ENCODE results near the gene ARHGAP33. TPM values are rescaled to one million over a fixed set of nuclear protein-coding genes. Genes with fewer than 3 reads are reported as not detected.
"Not testable (repeated sequence)": the region's sequence is repeated elsewhere in the genome, so short reads cannot be mapped to it uniquely, and the experiment has no call there.

Gene ARHGAP33
- polyA plus RNA-seq, 3 donors = 26.4 to 38.7 (median 32.1) TPM

GRCh38 chr19:35830986-35831385 is 55.6 kb downstream of the ARHGAP33 start:
- DNase-seq = no peak

GRCh38 chr19:35832054-35832453 is 56.7 kb downstream of the ARHGAP33 start:
- DNase-seq = no peak

- DNase-seq = no peak
Observed at GRCh38 chr19:35833972-35834371, 58.6 kb downstream of the ARHGAP33 start.

GRCh38 chr19:35836096-35836495 is 60.7 kb downstream of the ARHGAP33 start:
- not testable (repeated sequence) for DNase-seq

Other genes starting within 250 kb of the ARHGAP33 start
- not detected for gene SBSN, start 247.3 kb upstream of the ARHGAP33 start, polyA plus RNA-seq (ENCODE audit: insufficient read length in 3 of 3)
- not detected for gene GAPDHS, start 242.1 kb upstream of the ARHGAP33 start, polyA plus RNA-seq (ENCODE audit: insufficient read length in 3 of 3)
- 100 to 1,000 TPM in 1 of 3 donors, 10 to 100 TPM in 2; 94.0 to 109 (median 96.3) TPM for gene TMEM147, start 229.9 kb upstream of the ARHGAP33 start, polyA plus RNA-seq (ENCODE audit: insufficient read length in 3 of 3)
- under 1 TPM in 1 of 3 donors, not detected in 2; 0.03 TPM for gene ATP4A, start 211.9 kb upstream of the ARHGAP33 start, polyA plus RNA-seq (ENCODE audit: insufficient read length in 3 of 3)
- not detected for gene PMIS2, start 189.4 kb upstream of the ARHGAP33 start, polyA plus RNA-seq (ENCODE audit: insufficient read length in 3 of 3)
- 10 to 100 TPM; 25.2 to 33.1 (median 25.4) TPM for gene HAUS5, start 162.8 kb upstream of the ARHGAP33 start, polyA plus RNA-seq (ENCODE audit: insufficient read length in 3 of 3)
- 10 to 100 TPM; 66.7 to 93.3 (median 84.2) TPM for gene RBM42, start 146.5 kb upstream of the ARHGAP33 start, polyA plus RNA-seq (ENCODE audit: insufficient read length in 3 of 3)
- 1 to 10 TPM; 2.4 to 2.7 (median 2.4) TPM for gene ETV2, start 133.8 kb upstream of the ARHGAP33 start, polyA plus RNA-seq (ENCODE audit: insufficient read length in 3 of 3)
- 100 to 1,000 TPM; 306 to 397 (median 334) TPM for gene COX6B1, start 127.2 kb upstream of the ARHGAP33 start, polyA plus RNA-seq (ENCODE audit: insufficient read length in 3 of 3)
- gene UPK1A, start 109.0 kb upstream of the ARHGAP33 start, polyA plus RNA-seq (ENCODE audit: insufficient read length in 3 of 3) = 10 to 100 TPM; 13.1 to 27.1 (median 15.8) TPM
- gene ZBTB32, start 71.0 kb upstream of the ARHGAP33 start, polyA plus RNA-seq (ENCODE audit: insufficient read length in 3 of 3) = under 1 TPM; 0.21 to 0.62 (median 0.30) TPM
- gene KMT2B, start 57.6 kb upstream of the ARHGAP33 start, polyA plus RNA-seq (ENCODE audit: insufficient read length in 3 of 3) = 10 to 100 TPM; 37.4 to 41.5 (median 37.7) TPM
- 1 to 10 TPM; 2.1 to 3.9 (median 3.8) TPM for gene IGFLR1, start 33.1 kb upstream of the ARHGAP33 start, polyA plus RNA-seq (ENCODE audit: insufficient read length in 3 of 3)
- 10 to 100 TPM; 18.0 to 21.7 (median 19.3) TPM for gene U2AF1L4, start 30.1 kb upstream of the ARHGAP33 start, polyA plus RNA-seq (ENCODE audit: insufficient read length in 3 of 3)
- 10 to 100 TPM; 61.5 to 77.1 (median 68.9) TPM for gene PSENEN, start 29.9 kb upstream of the ARHGAP33 start, polyA plus RNA-seq (ENCODE audit: insufficient read length in 3 of 3)
- gene LIN37, start 27.0 kb upstream of the ARHGAP33 start, polyA plus RNA-seq (ENCODE audit: insufficient read length in 3 of 3) = 10 to 100 TPM; 13.1 to 14.0 (median 13.8) TPM
- 10 to 100 TPM; 20.5 to 34.1 (median 23.3) TPM for gene HSPB6, start 18.5 kb upstream of the ARHGAP33 start, polyA plus RNA-seq (ENCODE audit: insufficient read length in 3 of 3)
- gene PROSER3, start 17.4 kb upstream of the ARHGAP33 start, polyA plus RNA-seq (ENCODE audit: insufficient read length in 3 of 3) = 10 to 100 TPM; 15.6 to 26.2 (median 26.0) TPM
- 10 to 100 TPM; 41.4 to 52.5 (median 49.5) TPM for gene PRODH2, start 37.3 kb downstream of the ARHGAP33 start, polyA plus RNA-seq (ENCODE audit: insufficient read length in 3 of 3)
- 100 to 1,000 TPM; 145 to 223 (median 223) TPM for gene NPHS1, start 76.9 kb downstream of the ARHGAP33 start, polyA plus RNA-seq (ENCODE audit: insufficient read length in 3 of 3)
- 10 to 100 TPM; 12.3 to 13.0 (median 12.7) TPM for gene KIRREL2, start 81.3 kb downstream of the ARHGAP33 start, polyA plus RNA-seq (ENCODE audit: insufficient read length in 3 of 3)
- gene APLP1, start 93.0 kb downstream of the ARHGAP33 start, polyA plus RNA-seq (ENCODE audit: insufficient read length in 3 of 3) = 10 to 100 TPM; 26.6 to 29.2 (median 29.1) TPM
- gene NFKBID, start 125.0 kb downstream of the ARHGAP33 start, polyA plus RNA-seq (ENCODE audit: insufficient read length in 3 of 3) = 1 to 10 TPM; 2.9 to 4.5 (median 4.0) TPM
- 1 to 10 TPM; 2.5 to 5.2 (median 3.3) TPM for gene HCST, start 127.0 kb downstream of the ARHGAP33 start, polyA plus RNA-seq (ENCODE audit: insufficient read length in 3 of 3)
- gene TYROBP, start 132.7 kb downstream of the ARHGAP33 start, polyA plus RNA-seq (ENCODE audit: insufficient read length in 3 of 3) = 10 to 100 TPM in 1 of 3 donors, 1 to 10 TPM in 2; 9.5 to 14.6 (median 9.7) TPM
- gene LRFN3, start 160.8 kb downstream of the ARHGAP33 start, polyA plus RNA-seq (ENCODE audit: insufficient read length in 3 of 3) = 10 to 100 TPM; 11.8 to 16.7 (median 13.6) TPM
- 10 to 100 TPM; 15.5 to 18.8 (median 17.4) TPM for gene SDHAF1, start 219.6 kb downstream of the ARHGAP33 start, polyA plus RNA-seq (ENCODE audit: insufficient read length in 3 of 3)
- 10 to 100 TPM; 13.2 to 17.5 (median 15.5) TPM for gene SYNE4, start 233.2 kb downstream of the ARHGAP33 start, polyA plus RNA-seq (ENCODE audit: insufficient read length in 3 of 3)
- 10 to 100 TPM; 17.6 to 19.3 (median 18.8) TPM for gene ALKBH6, start 238.6 kb downstream of the ARHGAP33 start, polyA plus RNA-seq (ENCODE audit: insufficient read length in 3 of 3)